Esophagus muscularis mucosa (tissue), 4 donors: ENCODE results near the gene GSG1L.

Experiments used
- CTCF ChIP-seq, 3 experiments: fragments of 200-600 bp in 2 of 3; fragments of 450-650 bp in 1 of 3; sonication (generic) in 2 of 3; IDR thresholded peaks; one replicate each; pipeline ENCODE4 v1.5.1; 2017 to 2019; ENCODE audit warnings: antibody characterized with exemption in 3 of 3, mild to moderate bottlenecking in 2 of 3, moderate library complexity in 1 of 3
- EP300 ChIP-seq: sonication (generic); formaldehyde crosslinking; IDR thresholded peaks from one replicate; pipeline ENCODE4 v1.6.1; 2017; ENCODE audit warnings: antibody characterized with exemption
- POLR2A ChIP-seq: fragments of 450-650 bp; IDR thresholded peaks from one replicate; pipeline ENCODE4 v1.6.1; 2017; ENCODE audit warnings: antibody characterized with exemption, moderate library complexity, mild to moderate bottlenecking, low read depth

- TF ChIP-seq CTCF (IDR thresholded peaks at IDR 0.05) (peak in 1 of 3 experiments; percentile 32), EP300 (no peak), POLR2A (no peak)
These were observed 196.1 kb downstream of the GSG1L start for GRCh38 chr16:27867122-27868110.
